GM12878 (cell line): Measurements from ENCODE around the gene NCBP2L.

ENCODE experiments used
- BHLHE40 ChIP-seq, 2 experiments: fragments of 450-650 bp in 1 of 2; IDR thresholded peaks; 2 replicates each; pipeline ENCODE4 v1.6.1; 2011 to 2017; ENCODE audit warnings: low read depth in 2 of 2, borderline replicate concordance in 1 of 2, improper control_type of control experiment in 1 of 2, low read length in 1 of 2, mild to moderate bottlenecking in 1 of 2
- FOXK2 ChIP-seq: fragments of 450-650 bp; IDR thresholded peaks from 2 replicates; pipeline ENCODE4 v1.6.1; 2017; ENCODE audit warnings: mild to moderate bottlenecking, moderate library complexity
- NR2C2 ChIP-seq: IDR thresholded peaks from 2 replicates; pipeline ENCODE4 v1.6.1; 2011; ENCODE audit warnings: borderline replicate concordance, low read depth; ENCODE audit not compliant: control insufficient read depth, insufficient read length
- POLR2AphosphoS2 ChIP-seq: IDR thresholded peaks from 2 replicates; pipeline ENCODE4 v1.6.1; 2011; ENCODE audit warnings: low read depth, mild to moderate bottlenecking, low read length, improper control_type of control experiment, moderate library complexity
- RAD21 ChIP-seq: IDR thresholded peaks from 2 replicates; pipeline ENCODE4 v1.6.1; 2011; ENCODE audit warnings: mild to moderate bottlenecking, low read depth, low read length, moderate library complexity; ENCODE audit not compliant: insufficient read depth
- SIN3A ChIP-seq: IDR thresholded peaks from 2 replicates; pipeline ENCODE4 v1.6.1; 2012; ENCODE audit warnings: low read depth, low read length, improper control_type of control experiment
- SREBF2 ChIP-seq: IDR thresholded peaks from 2 replicates; pipeline ENCODE4 v1.6.1; 2012; ENCODE audit warnings: mild to moderate bottlenecking, low read length
- SRF ChIP-seq, 2 experiments: IDR thresholded peaks; 2 replicates each; pipeline ENCODE4 v1.6.1; 2011; ENCODE audit warnings: low read depth in 2 of 2, low read length in 2 of 2, mild to moderate bottlenecking in 1 of 2, moderate library complexity in 1 of 2
- STAT1 ChIP-seq: fragments of 450-650 bp; conservative IDR thresholded peaks from 2 replicates; pipeline ENCODE4 v1.6.1; 2014; ENCODE audit warnings: antibody characterized with exemption, mild to moderate bottlenecking
- ZNF217 ChIP-seq: fragments of 450-650 bp; IDR thresholded peaks from 2 replicates; pipeline ENCODE4 v1.6.1; 2017; ENCODE audit warnings: antibody characterized with exemption, mild to moderate bottlenecking
- TF ChIP-seq, protein P1 (sequence below), 3 experiments: IDR thresholded peaks in 2 of 3; conservative IDR thresholded peaks in 1 of 3; 2 replicates each; pipeline ENCODE4 v1.5.1; 2011; ENCODE audit warnings: low read depth in 3 of 3, low read length in 3 of 3, mild to moderate bottlenecking in 3 of 3, control low read depth in 2 of 3, moderate library complexity in 2 of 3, inconsistent platforms in 1 of 3, mixed read lengths in 1 of 3; ENCODE audit not compliant: control insufficient read depth in 2 of 3, insufficient read depth in 1 of 3; ENCODE audit errors: extremely low read depth in 1 of 3
- TF ChIP-seq, protein P2 (sequence below): fragments of 450-650 bp; IDR thresholded peaks from 2 replicates; pipeline ENCODE4 v1.6.1; 2017; ENCODE audit warnings: borderline replicate concordance
- TF ChIP-seq, protein P3 (sequence below): IDR thresholded peaks from 2 replicates; pipeline ENCODE4 v1.6.1; 2011; ENCODE audit warnings: low read depth, mild to moderate bottlenecking, low read length, moderate library complexity, borderline replicate concordance; ENCODE audit errors: extremely low read depth

DNA sequence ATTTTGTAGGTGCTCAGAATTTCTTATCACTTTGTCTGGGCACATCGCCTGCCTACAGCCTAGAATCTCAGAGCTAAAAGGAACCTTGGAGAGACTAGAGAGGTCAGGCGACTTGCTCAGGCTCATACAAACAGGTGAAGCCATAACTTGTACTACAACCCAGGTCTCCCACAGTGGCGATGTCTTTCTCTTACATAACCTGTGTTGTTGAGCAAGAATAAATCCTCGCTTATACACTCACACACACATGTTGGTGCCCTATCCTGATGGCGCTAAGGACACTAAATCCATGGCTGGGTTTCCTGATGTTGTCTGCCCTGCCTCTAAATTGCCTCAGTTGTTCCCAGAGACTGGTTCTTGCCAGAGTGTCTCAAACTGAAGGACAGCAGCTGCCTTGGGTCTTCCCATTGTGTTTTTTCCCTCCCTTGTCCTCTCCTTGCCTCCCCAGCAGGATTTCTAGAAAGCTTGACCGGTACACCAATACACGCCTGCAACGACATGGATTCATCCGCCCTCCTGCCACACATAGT lies 3.6 kb upstream of the NCBP2L start:
- TF ChIP-seq, protein P1, sequence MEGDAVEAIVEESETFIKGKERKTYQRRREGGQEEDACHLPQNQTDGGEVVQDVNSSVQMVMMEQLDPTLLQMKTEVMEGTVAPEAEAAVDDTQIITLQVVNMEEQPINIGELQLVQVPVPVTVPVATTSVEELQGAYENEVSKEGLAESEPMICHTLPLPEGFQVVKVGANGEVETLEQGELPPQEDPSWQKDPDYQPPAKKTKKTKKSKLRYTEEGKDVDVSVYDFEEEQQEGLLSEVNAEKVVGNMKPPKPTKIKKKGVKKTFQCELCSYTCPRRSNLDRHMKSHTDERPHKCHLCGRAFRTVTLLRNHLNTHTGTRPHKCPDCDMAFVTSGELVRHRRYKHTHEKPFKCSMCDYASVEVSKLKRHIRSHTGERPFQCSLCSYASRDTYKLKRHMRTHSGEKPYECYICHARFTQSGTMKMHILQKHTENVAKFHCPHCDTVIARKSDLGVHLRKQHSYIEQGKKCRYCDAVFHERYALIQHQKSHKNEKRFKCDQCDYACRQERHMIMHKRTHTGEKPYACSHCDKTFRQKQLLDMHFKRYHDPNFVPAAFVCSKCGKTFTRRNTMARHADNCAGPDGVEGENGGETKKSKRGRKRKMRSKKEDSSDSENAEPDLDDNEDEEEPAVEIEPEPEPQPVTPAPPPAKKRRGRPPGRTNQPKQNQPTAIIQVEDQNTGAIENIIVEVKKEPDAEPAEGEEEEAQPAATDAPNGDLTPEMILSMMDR (IDR thresholded peaks at IDR 0.05 in 2 of 3, conservative IDR thresholded peaks at IDR 0.05 in 1 of 3; ENCODE audit: control insufficient read depth in 2 of 3, extremely low read depth in 1 of 3, insufficient read depth in 1 of 3, low read depth in 3 of 3, low read length in 3 of 3): no peak
- TF ChIP-seq ZNF217 (no peak), SREBF2 (no peak), FOXK2 (no peak), NR2C2 (no peak), STAT1 (no peak), SIN3A (no peak), RAD21 (no peak), SRF (IDR thresholded peaks at IDR 0.05; ENCODE audit: low read depth in 2 of 2, low read length in 2 of 2) (no peak), POLR2AphosphoS2 (no peak), BHLHE40 (IDR thresholded peaks at IDR 0.05; ENCODE audit: borderline replicate concordance in 1 of 2, low read depth in 2 of 2, low read length in 1 of 2) (no peak)
- TF ChIP-seq, protein P2, sequence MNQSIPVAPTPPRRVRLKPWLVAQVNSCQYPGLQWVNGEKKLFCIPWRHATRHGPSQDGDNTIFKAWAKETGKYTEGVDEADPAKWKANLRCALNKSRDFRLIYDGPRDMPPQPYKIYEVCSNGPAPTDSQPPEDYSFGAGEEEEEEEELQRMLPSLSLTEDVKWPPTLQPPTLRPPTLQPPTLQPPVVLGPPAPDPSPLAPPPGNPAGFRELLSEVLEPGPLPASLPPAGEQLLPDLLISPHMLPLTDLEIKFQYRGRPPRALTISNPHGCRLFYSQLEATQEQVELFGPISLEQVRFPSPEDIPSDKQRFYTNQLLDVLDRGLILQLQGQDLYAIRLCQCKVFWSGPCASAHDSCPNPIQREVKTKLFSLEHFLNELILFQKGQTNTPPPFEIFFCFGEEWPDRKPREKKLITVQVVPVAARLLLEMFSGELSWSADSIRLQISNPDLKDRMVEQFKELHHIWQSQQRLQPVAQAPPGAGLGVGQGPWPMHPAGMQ: no peak
- TF ChIP-seq, protein P3, sequence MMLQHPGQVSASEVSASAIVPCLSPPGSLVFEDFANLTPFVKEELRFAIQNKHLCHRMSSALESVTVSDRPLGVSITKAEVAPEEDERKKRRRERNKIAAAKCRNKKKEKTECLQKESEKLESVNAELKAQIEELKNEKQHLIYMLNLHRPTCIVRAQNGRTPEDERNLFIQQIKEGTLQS: no peak
